Trophoblast cell (in vitro differentiated cells and primary cell): ENCODE measurements around the gene CGAS.

ENCODE experiments used
- DNase-seq, 2 donors: peaks; one replicate each; pipeline ENCODE4 v3.0.0-alpha.2; 2016
- H2AFZ ChIP-seq: 2 replicates; pipeline ENCODE4 v1.6.1; 2013; ENCODE audit warnings: low read length, moderate library complexity, mild to moderate bottlenecking; ENCODE audit not compliant: insufficient read depth, poor library complexity
- H2AK5ac ChIP-seq: 2 replicates; pipeline ENCODE4 v1.6.1; 2013; ENCODE audit warnings: mild to moderate bottlenecking, low read length
- H2BK120ac ChIP-seq: 2 replicates; pipeline ENCODE4 v1.6.1; 2013; ENCODE audit warnings: low read length, mild to moderate bottlenecking, moderate library complexity; ENCODE audit not compliant: insufficient read depth, poor library complexity
- H2BK12ac ChIP-seq: 2 replicates; pipeline ENCODE4 v1.6.1; 2013; ENCODE audit warnings: mild to moderate bottlenecking, low read length, moderate library complexity
- H2BK5ac ChIP-seq: 2 replicates; pipeline ENCODE4 v1.6.1; 2013; ENCODE audit warnings: low read length, low read depth, moderate library complexity, mild to moderate bottlenecking; ENCODE audit not compliant: poor library complexity
- H3K14ac ChIP-seq: 2 replicates; pipeline ENCODE4 v1.6.1; 2013; ENCODE audit warnings: mild to moderate bottlenecking, low read length
- H3K18ac ChIP-seq: 2 replicates; pipeline ENCODE4 v1.6.1; 2013; ENCODE audit warnings: mild to moderate bottlenecking, low read length
- H3K23ac ChIP-seq: 2 replicates; pipeline ENCODE4 v1.6.1; 2013; ENCODE audit warnings: low read length
- H3K27ac ChIP-seq: 2 replicates; pipeline ENCODE4 v1.5.1; 2013; ENCODE audit warnings: low read depth, mild to moderate bottlenecking, inconsistent platforms, low read length, moderate library complexity
- H3K27me3 ChIP-seq: 2 replicates; pipeline ENCODE4 v1.6.1; 2013; ENCODE audit warnings: inconsistent platforms, mild to moderate bottlenecking, low read length, moderate library complexity; ENCODE audit not compliant: insufficient read depth
- H3K36me3 ChIP-seq, 2 experiments: 1 replicate in 1 of 2; 2 replicates in 1 of 2; pipeline ENCODE4 v1.6.1; 2013; ENCODE audit warnings: low read length in 2 of 2, mild to moderate bottlenecking in 2 of 2, moderate library complexity in 1 of 2; ENCODE audit not compliant: insufficient read depth in 2 of 2, control insufficient read depth in 1 of 2
- H3K4ac ChIP-seq: 2 replicates; pipeline ENCODE4 v1.6.1; 2013; ENCODE audit warnings: low read depth, mild to moderate bottlenecking, low read length, moderate library complexity
- H3K4me1 ChIP-seq, 2 experiments: 1 replicate in 1 of 2; 2 replicates in 1 of 2; pipeline ENCODE4 v1.6.1; 2013; ENCODE audit warnings: low read length in 2 of 2, mild to moderate bottlenecking in 2 of 2, moderate library complexity in 1 of 2; ENCODE audit not compliant: insufficient read depth in 2 of 2, control insufficient read depth in 1 of 2
- H3K4me2 ChIP-seq: 2 replicates; pipeline ENCODE4 v1.6.1; 2013; ENCODE audit warnings: inconsistent platforms, mild to moderate bottlenecking, low read length, moderate library complexity
- H3K4me3 ChIP-seq: 2 replicates; pipeline ENCODE4 v1.5.1; 2013; ENCODE audit warnings: mild to moderate bottlenecking, low read depth, low read length, inconsistent platforms
- H3K79me1 ChIP-seq: one replicate; pipeline ENCODE4 v1.6.1; 2013; ENCODE audit warnings: low read length
- H3K79me2 ChIP-seq: 2 replicates; pipeline ENCODE4 v1.6.1; 2013; ENCODE audit warnings: low read length, mild to moderate bottlenecking; ENCODE audit not compliant: control insufficient read depth, insufficient read depth, poor library complexity
- H3K9ac ChIP-seq: 2 replicates; pipeline ENCODE4 v1.6.1; 2013; ENCODE audit warnings: mild to moderate bottlenecking, low read length
- H3K9me3 ChIP-seq: 2 replicates; pipeline ENCODE4 v1.6.1; 2013; ENCODE audit warnings: low read depth, mild to moderate bottlenecking, control low read depth, inconsistent platforms, low read length; ENCODE audit not compliant: insufficient read depth
- H4K12ac ChIP-seq: 2 replicates; pipeline ENCODE4 v1.6.1; 2013; ENCODE audit warnings: low read depth, mild to moderate bottlenecking, low read length, moderate library complexity
- H4K8ac ChIP-seq: 2 replicates; pipeline ENCODE4 v1.6.1; 2013; ENCODE audit warnings: low read depth, mild to moderate bottlenecking, low read length, moderate library complexity
- H4K91ac ChIP-seq: one replicate; pipeline ENCODE4 v1.6.1; 2013; ENCODE audit warnings: low read depth, mild to moderate bottlenecking, low read length, moderate library complexity
- WGBS: extraction: QIAGEN DNeasy Blood & Tissue Kit; methylation state at CpG from one replicate; pipeline ENCODE4 v1.1.7; 2013; ENCODE audit warnings: missing lambda C conversion rate; ENCODE audit not compliant: insufficient read length, insufficient coverage; ENCODE audit errors: extremely low coverage; 5-methylcytosine and 5-hydroxymethylcytosine counted together

The CGAS gene

DNA sequence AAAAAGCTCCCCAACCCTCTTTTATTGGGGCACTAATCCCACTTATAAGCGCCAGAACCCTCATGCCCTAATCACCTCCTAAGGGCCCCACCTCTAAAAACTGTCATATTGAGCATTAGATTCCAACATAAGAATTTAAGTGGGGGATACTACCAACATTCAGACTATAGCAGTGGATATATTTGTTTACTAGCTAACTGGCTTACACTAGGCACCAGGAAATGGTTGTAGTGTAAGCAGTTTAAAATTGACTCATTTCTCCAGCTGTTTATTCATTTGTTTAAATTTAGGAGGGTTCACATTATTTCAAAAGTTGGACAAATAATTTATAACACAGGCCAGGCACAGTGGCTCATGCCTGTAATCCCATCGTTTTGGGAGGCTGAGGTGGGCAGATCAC is 32.3 kb upstream of the CGAS start:
- Histone ChIP-seq H3K79me1 (no peaks in the 10 kb centered on the region), H3K27ac (no peak overlapping the region), H3K4ac (no peak overlapping the region), H2AK5ac (no peak overlapping the region), H3K9me3 (no peaks in the 10 kb centered on the region), H3K36me3 (peaks cover 24 to 30% of the 10 kb centered on the region in 2 experiments), H3K4me1 (no peaks in the 10 kb centered on the region), H2BK12ac (no peak overlapping the region), H2BK5ac (no peak overlapping the region), H4K8ac (no peak overlapping the region), H4K12ac (no peak overlapping the region), H2AFZ (no peak overlapping the region), H3K4me2 (no peak overlapping the region), H3K79me2 (no peaks in the 10 kb centered on the region), H2BK120ac (no peak overlapping the region), H3K4me3 (no peak overlapping the region), H3K27me3 (no peaks in the 10 kb centered on the region), H4K91ac (no peak overlapping the region), H3K9ac (no peak overlapping the region), H3K18ac (no peak overlapping the region), H3K14ac (no peak overlapping the region), H3K23ac (no peak overlapping the region)
- no peak for DNase-seq
- no CpG with 5 or more reads among the region's 2 CpGs for WGBS

DNA sequence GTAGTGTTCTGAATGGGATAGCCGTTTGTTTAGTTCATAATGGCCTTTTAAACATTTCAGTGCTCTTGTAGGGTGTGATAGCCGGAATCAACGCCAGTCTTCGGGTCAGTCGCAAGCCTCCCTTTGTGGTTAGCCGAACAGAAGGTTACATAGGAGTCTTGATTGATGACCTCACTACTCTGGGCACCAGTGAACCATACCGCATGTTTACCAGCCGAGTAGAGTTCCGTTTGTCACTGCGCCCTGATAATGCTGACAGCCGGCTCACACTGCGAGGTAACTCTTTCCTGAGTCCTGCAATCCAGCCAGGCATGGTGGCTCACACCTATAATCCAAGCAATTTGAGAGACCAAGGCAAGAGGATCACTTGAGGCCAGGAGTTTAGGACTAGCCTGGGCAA is 29.9 kb upstream of the CGAS start:
- Histone ChIP-seq H4K8ac (no peak overlapping the region), H2AFZ (no peak overlapping the region), H2BK5ac (no peak overlapping the region), H3K4ac (no peak overlapping the region), H3K27ac (no peak overlapping the region), H2AK5ac (no peak overlapping the region), H4K12ac (no peak overlapping the region), H3K18ac (no peak overlapping the region), H2BK12ac (no peak overlapping the region), H4K91ac (no peak overlapping the region), H3K36me3 (peaks cover 20 to 23% of the 10 kb centered on the region in 2 experiments), H3K23ac (no peak overlapping the region), H3K9ac (no peak overlapping the region), H3K27me3 (no peaks in the 10 kb centered on the region), H3K9me3 (no peaks in the 10 kb centered on the region), H2BK120ac (no peak overlapping the region), H3K4me1 (no peaks in the 10 kb centered on the region), H3K79me2 (no peaks in the 10 kb centered on the region), H3K14ac (no peak overlapping the region), H3K4me3 (no peak overlapping the region), H3K4me2 (no peak overlapping the region), H3K79me1 (no peaks in the 10 kb centered on the region)
- no CpG with 5 or more reads among the region's 12 CpGs for WGBS
- no peak for DNase-seq

DNA sequence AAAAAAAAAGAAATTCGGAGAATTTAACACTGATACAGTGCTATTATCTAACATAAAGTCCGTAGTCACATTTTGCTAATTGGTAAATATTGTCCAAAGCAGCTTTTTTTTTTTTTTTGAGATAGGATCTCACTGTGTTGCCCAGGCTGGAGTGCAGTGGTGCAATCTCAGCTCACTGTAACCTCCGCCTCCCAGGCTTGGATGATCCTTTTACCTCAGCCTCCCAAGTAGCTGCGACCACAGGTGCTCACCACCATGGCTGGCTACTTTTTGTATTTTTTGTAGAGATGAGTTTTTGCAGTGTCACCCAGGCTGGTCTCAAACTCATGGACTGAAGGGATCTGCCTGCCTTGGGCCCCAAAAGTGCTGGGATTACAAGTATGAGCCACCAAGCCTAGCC is 25.3 kb upstream of the CGAS start:
- no peak overlapping the region for H3K4me2 ChIP-seq
- no peak overlapping the region for H3K14ac ChIP-seq
- H3K79me1 ChIP-seq: no peaks in the 10 kb centered on the region
- H4K8ac ChIP-seq: no peak overlapping the region
- no peak overlapping the region for H2AFZ ChIP-seq
- H2BK5ac ChIP-seq: no peak overlapping the region
- H3K27ac ChIP-seq: no peak overlapping the region
- H3K36me3 ChIP-seq: peaks cover 23 to 34% of the 10 kb centered on the region in 2 experiments
- no peak overlapping the region for H3K4ac ChIP-seq
- no peak overlapping the region for H4K12ac ChIP-seq
- H2BK12ac ChIP-seq: no peak overlapping the region
- H2AK5ac ChIP-seq: no peak overlapping the region
- no peak overlapping the region for H3K9ac ChIP-seq
- no peak overlapping the region for H3K4me3 ChIP-seq
- no peak overlapping the region for H3K23ac ChIP-seq
- no peaks in the 10 kb centered on the region for H3K9me3 ChIP-seq
- WGBS: no CpG with 5 or more reads among the region's 4 CpGs
- H2BK120ac ChIP-seq: no peak overlapping the region
- no peaks in the 10 kb centered on the region for H3K79me2 ChIP-seq
- no peak overlapping the region for H3K18ac ChIP-seq
- no peaks in the 10 kb centered on the region for H3K27me3 ChIP-seq
- H4K91ac ChIP-seq: no peak overlapping the region
- no peak for DNase-seq
- no peaks in the 10 kb centered on the region for H3K4me1 ChIP-seq

DNA sequence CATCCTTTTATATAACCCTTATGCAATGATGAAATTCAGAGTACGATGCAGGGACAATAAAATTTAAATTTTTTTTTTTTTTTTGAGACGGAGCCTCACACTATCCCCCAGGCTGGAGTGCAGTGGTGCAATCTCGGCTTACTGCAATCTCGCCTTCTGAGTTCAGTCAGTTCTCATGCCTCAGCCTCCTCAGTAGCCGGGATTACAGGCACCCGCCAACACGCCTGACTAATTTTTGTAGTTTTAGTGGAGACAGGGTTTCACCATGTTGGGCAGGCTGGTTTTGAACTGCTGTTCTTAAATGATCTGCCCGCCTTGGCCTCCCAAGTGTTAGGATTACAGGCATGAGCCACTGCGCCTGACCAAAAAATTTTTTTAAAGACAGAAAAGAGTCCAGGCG is 24.6 kb upstream of the CGAS start:
- H2AFZ ChIP-seq: no peak overlapping the region
- H3K14ac ChIP-seq: no peak overlapping the region
- no peak for DNase-seq
- peaks cover 18 to 29% of the 10 kb centered on the region in 2 experiments for H3K36me3 ChIP-seq
- no peak overlapping the region for H4K91ac ChIP-seq
- H3K4me1 ChIP-seq: no peaks in the 10 kb centered on the region
- no peaks in the 10 kb centered on the region for H3K27me3 ChIP-seq
- H3K4me3 ChIP-seq: no peak overlapping the region
- H3K79me2 ChIP-seq: no peaks in the 10 kb centered on the region
- H2BK5ac ChIP-seq: no peak overlapping the region
- no peak overlapping the region for H3K23ac ChIP-seq
- no peak overlapping the region for H4K12ac ChIP-seq
- H3K18ac ChIP-seq: no peak overlapping the region
- H3K9me3 ChIP-seq: no peaks in the 10 kb centered on the region
- H2BK12ac ChIP-seq: no peak overlapping the region
- no peak overlapping the region for H2BK120ac ChIP-seq
- H3K9ac ChIP-seq: no peak overlapping the region
- no peak overlapping the region for H3K4me2 ChIP-seq
- no peak overlapping the region for H3K27ac ChIP-seq
- H3K4ac ChIP-seq: no peak overlapping the region
- no peak overlapping the region for H4K8ac ChIP-seq
- WGBS: no CpG with 5 or more reads among the region's 10 CpGs
- no peak overlapping the region for H2AK5ac ChIP-seq
- no peaks in the 10 kb centered on the region for H3K79me1 ChIP-seq
